GM19240 (cell line): ENCODE results near the gene CYP20A1.
"Not testable (repeated sequence)": the region's sequence is repeated elsewhere in the genome, so short reads cannot be mapped to it uniquely, and the experiment has no call there.

Experiments used
- DNase-seq: peaks from one replicate; pipeline ENCODE4 v3.0.0; 2011; ENCODE audit warnings: low spot score; ENCODE audit not compliant: insufficient read length

Gene CYP20A1, protein sequence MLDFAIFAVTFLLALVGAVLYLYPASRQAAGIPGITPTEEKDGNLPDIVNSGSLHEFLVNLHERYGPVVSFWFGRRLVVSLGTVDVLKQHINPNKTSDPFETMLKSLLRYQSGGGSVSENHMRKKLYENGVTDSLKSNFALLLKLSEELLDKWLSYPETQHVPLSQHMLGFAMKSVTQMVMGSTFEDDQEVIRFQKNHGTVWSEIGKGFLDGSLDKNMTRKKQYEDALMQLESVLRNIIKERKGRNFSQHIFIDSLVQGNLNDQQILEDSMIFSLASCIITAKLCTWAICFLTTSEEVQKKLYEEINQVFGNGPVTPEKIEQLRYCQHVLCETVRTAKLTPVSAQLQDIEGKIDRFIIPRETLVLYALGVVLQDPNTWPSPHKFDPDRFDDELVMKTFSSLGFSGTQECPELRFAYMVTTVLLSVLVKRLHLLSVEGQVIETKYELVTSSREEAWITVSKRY

DNA sequence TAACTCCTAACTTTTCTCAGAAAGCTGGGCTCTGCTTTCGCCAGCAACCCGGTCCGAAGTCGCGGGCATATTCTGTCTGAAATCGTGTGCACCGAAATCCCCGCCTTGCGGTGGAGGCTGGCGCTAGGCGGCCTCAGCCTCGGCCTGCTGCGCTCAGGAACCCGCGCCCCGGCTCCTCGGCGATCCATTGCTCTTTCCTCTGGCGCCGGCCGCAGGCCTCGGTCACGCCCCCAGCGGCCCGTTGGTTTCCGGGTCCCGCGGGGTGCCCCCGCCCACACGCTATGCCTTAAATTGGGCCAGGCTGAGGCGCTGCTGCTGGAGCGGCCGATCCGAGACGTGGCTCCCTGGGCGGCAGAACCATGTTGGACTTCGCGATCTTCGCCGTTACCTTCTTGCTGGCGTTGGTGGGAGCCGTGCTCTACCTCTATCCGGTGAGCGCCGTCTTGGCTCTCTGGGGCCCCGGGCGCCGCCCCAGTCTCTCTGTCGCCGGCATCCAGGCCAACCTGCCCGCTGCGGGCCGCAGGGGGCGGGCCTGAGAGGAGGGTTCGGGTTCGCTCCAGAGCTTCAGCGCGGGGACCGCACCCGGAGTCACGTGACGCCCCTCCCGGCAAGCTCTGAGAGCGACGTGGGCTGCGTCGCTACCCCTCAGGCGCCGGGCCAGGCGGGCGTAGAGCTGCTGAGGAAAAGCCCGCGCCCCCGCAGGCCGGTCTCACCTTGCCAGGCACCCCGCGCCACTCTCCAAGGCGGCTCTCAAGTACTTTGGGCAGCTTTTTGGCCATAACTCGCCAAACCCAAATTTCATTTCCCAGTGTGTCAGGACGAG, at the start of gene CYP20A1:
CYP20A1 (plus strand) TSS at position 315 of the 823 bp plus-strand sequence; CDS start at position 360, 45 bp downstream.
- DNase-seq: peak; percentile 89

DNA sequence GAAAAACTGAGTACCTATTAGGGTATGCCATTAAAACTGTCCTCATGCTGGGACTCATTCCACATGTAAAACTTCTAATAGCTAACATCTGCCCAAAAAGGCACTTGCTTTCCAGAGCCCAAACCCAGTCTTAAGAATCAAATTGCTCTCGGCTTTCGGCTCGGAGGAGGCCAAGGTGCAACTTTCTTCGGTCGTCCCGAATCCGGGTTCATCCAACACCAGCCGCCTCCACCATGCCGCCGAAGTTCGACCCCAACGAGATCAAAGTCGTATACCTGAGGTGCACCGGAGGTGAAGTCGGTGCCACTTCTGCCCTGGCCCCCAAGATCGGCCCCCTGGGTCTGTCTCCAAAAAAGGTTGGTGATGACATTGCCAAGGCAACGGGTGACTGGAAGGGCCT, 48.3 kb upstream of the CYP20A1 start:
- not testable (repeated sequence) for DNase-seq

DNA sequence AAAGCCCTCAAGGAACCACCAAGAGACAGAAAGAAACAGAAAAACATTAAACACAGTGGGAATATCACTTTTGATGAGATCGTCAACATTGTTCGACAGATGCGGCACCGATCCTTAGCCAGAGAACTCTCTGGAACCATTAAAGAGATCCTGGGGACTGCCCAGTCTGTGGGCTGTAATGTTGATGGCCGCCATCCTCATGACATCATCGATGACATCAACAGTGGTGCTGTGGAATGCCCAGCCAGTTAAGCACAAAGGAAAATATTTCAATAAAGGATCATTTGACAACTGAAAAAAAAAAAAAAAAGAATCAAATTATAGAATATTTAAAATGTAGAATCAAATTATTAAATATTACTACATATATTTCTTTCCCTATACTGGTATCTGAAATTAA, 47.8 kb upstream of the CYP20A1 start:
- not testable (repeated sequence) for DNase-seq

DNA sequence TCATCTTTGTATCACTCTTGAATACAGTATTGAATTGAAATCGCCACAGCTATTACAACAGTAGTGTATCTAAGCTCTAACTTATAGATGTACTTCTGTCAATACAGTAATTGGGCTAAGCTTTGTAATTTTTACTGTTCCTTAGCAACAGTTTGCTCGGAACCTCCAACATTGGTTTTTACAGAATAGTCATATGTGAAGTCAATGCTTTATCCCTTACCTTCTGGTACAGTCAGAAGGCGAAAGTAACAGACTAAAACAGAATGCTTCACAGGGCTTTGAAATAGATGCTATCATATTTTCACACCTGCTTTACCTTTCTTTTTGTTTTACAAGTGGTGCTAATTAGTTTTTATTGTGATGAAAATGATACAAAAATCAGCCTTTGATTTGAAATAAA, 46.9 kb upstream of the CYP20A1 start:
- DNase-seq: no peak

DNA sequence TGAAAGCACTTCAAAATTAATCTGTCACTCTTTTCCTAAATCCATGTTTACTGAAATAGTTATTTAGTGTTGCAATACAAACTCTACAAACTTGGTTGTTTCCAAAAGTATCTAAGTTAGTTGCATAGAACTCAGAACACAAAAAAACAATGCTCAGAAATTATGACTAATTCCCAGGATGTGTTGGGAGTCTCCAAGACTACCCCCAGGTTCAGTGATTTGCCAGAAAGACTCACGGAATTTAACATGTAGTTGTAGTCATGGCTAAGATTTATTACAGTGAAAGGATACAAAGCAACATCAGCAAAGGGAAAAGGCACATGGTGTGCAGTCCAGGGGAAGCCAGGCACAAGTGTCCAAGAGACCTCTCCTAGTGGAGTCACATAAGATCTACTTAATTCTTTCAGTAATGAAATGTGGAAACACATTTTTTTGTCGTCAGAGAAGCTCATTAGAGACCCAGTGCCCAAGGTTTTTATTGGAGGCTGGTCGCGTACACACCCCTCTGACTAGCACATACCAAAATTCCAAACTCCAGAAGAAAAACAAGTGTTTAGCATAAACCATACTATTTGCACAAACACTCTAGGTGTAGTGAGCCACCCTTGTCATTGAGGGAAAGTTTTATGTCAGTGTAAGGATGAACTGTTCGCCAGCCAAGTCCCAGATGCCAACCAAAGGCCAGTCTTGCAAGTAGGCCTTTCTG, 43.3 kb upstream of the CYP20A1 start:
- no peak for DNase-seq

DNA sequence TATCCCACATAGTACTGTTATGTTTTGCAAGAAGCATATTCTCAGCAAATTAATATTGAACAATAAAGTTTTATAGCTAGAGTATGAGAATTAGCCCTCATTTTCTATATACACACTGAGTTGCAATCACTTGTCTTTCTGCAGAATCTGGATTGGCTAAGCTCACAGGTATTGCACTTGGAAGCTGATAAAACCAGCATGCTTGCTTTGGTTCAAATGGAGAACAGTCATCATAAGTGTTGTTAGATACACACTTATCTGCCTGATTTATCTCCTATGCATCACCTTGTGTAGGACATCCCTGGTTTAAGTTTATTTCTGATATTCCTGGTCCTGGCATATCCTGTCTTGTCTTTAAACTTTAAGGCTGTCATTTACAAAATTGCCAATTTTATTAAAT, 38.0 kb upstream of the CYP20A1 start:
- no peak for DNase-seq

DNA sequence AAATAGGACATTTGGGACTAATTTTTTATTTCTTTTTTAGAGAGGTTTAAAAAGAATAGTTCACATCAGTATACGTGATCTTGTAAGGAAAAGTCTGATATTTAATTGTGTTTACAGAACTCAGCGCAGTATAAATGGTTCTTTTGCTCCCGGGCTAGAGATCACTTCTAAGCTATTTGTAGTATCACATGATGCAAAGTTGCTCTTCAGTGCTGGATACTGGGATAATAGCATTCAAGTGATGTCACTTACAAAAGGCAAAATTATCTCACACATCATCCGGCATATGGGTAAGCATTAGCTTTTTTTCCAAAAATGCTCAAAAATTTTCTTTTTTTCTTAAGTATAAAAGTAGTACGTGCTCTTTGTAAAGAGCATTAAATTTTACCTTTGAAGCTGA, 37.4 kb upstream of the CYP20A1 start:
- DNase-seq: no peak

DNA sequence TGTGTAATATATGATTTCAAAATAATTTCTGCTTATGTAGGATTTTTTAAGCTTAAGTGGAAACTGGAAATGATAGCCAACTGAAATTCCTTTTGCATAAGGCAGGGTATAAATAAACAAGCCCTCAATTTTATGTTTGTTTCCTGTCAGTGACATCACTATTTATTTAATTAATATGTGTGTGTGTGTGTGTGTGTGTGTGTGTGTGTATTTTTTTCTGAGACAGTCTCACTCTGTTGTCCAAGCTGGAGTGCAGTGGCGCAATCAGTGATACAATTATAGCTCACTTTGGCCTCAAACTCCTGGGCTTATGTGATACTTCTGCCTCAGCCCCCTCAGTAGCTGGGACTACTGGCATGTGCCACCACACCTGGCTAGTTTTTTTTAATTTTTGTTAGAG, 29.3 kb upstream of the CYP20A1 start:
- DNase-seq: no peak

DNA sequence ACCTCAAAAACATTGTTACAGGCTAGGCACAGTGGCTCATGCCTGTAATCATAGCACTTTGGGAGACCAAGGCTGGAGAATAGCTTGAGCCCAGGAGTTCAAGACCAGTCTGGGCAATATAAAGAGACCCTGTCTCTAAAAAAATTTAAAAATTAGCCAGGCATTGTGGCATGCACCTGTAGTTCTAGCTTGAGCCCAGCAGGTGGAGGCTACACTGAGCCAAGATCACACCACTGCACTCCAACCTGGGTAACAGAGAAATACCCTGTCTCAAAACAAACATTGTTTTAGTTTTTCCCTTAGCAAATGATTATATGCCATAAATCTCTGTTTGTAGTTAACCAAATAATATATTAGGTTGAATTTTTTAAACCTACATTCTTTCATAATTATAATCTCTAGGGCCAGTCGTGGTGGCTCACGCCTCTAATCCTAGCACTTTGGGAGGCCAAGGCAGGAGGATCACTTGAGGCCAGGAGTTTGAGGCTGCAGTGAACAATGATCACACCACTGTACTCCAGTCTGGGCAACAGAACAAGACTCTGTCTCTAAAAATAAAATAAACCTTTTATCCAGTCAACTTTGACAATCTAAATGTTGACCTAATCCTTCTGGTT, 13.3 kb upstream of the CYP20A1 start:
- no peak for DNase-seq

DNA sequence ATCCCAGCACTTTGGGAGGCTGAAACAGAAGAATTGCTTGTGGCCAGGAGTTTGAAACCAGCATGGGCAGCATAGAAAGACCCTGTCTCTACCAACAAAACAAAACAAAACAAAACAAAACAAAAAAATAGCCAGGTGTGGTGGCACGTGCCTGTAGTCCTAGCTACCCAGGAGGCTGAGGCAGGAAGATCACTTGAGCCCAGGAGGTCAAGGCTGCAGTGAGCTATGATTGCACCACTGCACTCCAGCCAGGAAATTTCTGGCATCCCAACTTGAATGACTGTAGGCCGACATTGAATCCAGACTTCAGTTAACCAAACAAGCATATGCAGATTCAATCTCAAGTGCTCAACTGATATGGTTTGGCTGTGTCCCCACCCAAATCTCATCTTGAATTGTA, 9.1 kb upstream of the CYP20A1 start:
- DNase-seq: not testable (repeated sequence)

DNA sequence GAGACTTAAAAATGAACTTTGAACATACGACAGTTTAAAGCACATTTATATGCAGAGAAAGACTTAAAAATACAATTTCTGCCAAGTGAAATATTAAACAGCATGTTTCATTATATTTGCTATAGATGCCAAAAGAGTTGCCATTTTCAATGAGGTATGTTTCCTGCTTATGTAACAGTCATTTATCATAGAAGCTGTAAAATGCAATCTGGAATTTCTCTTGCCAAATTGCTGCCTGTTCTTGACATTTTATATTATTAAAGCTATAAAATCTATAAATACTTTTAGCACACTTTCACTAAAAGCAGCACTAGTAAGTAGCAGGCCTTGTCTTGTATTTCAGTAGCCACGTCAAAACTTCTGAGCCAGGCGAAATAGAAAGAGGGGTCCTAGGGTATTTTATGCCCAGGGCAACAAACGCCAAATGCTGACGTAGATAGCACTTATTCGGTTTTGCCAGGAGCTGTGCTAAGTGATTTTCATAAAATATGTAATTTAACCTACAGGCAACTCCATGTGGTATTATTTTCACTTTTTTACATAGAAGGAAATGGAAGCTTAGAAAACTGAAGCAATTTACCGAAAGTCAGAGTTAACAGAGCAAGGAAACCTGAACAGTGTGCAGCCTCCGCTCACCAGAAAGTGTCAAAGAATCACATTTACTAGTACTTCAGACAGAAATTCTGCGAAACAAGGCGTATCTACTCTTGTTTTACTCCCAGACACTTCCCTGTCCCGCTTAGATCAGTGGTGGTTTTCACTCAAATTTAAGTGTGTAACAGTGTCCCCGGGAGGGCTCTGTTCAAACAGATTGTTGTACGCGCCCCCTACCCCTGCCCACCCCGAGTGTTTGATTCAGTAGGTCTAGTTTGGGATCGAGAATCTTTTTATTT, 1.2 kb upstream of the CYP20A1 start:
- no peak for DNase-seq

DNA sequence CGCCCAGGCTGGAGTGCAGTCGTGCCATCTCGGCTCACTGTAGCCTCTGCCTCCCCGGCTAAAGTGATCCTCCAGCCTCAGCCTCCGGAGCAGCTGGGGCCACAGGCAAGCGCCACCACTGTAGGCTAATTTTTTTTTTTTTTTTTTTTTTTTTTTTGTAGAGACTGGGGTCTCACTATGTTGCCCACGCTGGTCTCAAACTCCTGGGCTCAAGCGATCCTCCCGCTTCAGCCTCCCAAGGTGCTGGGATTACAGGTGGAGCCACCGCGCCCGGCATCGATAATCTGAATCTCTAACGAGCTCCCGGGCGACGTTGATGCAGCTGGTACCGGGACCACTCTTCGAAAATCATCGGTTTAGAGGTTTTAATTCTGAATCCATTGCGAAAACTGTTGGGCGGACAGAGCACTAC, 520 bp upstream of the CYP20A1 start:
- no peak for DNase-seq

DNA sequence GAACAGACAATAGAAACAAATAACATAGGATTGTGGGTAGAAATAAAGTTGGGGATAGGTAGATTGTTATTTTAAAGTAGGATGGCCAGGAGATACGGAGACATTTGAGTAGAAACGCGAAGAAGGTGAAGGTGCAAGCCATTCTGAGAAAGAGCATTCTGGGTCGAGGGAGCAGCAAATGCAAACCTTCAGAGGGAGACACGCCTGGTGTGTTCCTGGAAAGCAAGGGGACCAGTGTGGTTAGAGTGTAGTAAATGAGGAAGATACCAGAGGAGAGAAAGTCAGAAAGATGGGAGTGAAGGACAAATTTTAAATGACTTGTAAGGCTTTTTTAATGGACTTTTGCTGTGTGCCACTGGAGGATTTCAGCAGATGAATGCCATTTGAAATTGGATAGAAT, 1.7 kb downstream of the CYP20A1 start:
- DNase-seq: no peak

DNA sequence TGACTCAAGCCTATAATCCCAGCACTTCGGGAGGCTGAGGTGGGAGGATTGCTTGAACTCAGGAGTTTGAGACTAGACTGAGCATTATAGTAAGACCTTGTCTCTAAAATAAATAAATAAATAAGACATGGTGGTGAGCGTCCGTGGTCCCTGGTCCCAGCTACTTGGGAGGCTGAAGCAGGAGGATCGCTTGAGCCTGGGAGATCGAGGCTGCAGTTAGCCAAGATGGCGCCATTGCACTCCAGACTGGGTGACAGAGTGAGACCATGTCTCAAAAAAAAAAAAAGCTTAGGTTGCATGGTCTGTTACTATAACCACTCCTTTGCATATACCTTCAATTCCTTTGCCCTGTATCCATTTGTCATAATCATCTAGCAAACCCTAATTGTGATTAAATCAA, 3.7 kb downstream of the CYP20A1 start:
- DNase-seq: no peak

DNA sequence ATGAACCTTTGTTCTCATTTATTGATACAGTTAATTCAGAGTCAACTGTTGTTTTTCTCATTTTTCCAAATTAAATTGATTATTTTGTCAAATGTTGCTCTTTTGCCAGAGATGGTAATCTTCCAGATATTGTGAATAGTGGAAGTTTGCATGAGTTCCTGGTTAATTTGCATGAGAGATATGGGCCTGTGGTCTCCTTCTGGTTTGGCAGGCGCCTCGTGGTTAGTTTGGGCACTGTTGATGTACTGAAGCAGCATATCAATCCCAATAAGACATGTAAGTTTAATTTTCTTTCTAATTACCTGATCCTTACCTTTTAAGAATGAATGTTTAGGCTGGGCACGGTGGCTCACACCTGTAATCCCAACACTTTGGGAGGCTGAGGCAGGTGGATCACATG, 7.8 kb downstream of the CYP20A1 start:
- no peak for DNase-seq

DNA sequence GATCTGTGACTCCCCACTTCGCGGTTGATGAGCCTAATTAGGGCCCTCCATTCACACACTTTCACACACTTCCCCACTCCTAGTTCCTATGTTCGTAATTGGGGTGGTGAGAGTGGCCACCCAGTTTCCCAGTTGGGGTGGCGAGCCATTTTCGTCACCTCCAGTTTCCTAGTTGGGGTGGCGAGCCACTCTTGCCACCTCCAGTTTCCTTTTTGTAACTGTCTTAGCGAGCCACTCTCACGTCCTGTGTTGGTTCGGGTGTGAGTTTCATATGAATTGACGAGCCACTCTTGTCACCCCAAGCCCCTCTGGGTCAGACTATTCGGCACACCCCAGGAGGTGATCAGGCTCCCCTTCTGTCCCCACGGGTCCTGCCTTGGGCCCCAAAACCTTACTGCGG, 14.0 kb downstream of the CYP20A1 start:
- DNase-seq: no peak

DNA sequence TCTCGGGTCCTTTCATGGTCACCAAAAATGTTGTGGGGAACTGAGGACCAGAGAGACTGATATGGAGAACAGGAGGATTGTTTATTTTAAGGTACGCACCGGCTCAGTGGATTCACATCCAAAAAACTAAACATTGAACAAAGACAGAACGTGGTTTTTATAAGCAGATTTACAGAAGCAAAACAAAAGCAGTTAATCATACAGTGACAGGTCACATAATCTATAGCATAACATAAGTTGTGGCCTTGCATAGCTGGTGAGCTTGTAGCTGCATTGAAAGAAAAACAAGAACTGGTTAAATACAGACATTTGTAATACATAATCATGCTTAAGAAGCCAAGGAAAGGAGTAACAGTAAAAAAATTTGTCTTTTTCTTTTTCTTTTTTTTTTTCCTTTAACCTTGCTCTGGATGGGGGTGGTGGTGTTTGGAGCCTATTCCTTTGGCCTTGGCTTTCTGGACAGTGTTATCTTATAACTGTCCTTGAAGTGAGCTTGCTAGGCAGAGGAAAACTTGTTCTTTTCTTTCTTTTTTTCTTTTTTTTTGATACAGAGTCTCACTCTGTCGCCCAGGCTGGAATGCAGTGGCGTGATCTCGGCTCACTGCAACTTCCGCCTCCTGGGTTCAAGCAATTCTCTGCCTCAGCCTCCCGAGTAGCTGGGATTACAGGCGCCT, 14.7 kb downstream of the CYP20A1 start:
- DNase-seq: not testable (repeated sequence)

DNA sequence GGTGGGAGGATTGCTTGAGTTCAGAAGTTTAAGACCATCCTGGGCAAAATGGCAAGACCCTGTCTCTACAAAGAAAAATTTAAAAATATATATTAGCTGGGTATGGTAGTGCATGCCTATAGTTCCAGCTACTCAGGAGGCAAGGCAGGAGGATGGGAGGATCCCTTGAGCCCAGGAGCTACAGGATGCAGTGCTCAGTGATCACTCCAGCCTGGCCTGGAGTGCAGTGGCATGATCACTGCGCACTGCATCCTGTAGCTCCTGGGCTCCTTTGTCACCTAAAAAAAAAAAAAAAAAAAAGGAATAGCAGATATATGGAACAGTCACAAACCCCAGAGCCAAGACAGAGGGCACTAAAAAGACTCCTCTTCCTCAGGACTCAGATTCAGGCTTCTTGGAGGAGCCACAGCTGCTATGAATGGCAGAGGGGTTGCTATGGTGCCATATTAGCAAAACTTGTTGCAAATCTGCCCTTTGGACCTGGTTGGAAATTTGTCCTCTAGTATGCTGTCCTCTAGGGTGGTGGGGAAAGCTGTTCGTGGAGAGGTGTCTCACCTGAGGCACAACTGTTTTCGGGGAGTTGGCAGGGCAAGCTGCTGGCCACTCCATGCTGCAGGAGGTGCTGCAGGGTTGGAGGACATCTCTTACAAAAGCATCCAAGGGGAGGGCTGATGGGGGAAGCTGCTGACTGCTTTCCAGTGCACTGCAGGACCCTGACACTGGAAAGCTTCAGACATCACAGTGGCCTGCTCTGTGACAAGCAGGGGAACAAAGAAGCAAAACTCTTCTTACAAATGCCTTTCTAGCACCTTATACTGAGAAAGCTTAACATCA, 22.7 kb downstream of the CYP20A1 start:
- no peak for DNase-seq

DNA sequence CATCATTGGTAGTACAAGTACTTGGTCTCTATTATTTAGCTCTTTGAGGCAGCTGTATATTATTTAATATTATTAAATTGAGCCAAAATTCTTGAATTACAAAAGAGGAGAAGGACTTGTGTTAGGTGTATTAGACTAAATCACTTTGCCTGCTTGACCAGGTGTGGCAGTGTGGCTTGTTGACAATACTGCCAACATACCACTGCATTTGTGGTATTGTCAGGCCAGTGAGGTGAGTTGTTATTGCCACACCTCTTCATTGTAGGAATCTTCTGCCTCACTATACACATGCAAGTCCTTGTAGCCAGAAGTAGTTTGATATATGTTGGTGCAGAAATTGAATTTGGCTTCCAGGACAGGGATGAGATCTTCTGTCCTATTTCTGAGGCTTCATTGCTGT, 40.5 kb downstream of the CYP20A1 start:
- no peak for DNase-seq
